Hematopoietic multipotent progenitor cell treated with erythropoietin and hydrocortisone succinate and interleukin-3 and kit ligand, for 17 days (in vitro differentiated cells): ENCODE results near the gene STX8.
A peak's percentile ranks its signal among the peaks of the same experiment; 100 is the strongest.
"Not testable (repeated sequence)": the region's sequence is repeated elsewhere in the genome, so short reads cannot be mapped to it uniquely, and the experiment has no call there.

Experiments used
- DNase-seq: peaks from one replicate; pipeline ENCODE4 v3.0.0-alpha.2; 2015; ENCODE audit warnings: low spot score

Gene STX8

DNA sequence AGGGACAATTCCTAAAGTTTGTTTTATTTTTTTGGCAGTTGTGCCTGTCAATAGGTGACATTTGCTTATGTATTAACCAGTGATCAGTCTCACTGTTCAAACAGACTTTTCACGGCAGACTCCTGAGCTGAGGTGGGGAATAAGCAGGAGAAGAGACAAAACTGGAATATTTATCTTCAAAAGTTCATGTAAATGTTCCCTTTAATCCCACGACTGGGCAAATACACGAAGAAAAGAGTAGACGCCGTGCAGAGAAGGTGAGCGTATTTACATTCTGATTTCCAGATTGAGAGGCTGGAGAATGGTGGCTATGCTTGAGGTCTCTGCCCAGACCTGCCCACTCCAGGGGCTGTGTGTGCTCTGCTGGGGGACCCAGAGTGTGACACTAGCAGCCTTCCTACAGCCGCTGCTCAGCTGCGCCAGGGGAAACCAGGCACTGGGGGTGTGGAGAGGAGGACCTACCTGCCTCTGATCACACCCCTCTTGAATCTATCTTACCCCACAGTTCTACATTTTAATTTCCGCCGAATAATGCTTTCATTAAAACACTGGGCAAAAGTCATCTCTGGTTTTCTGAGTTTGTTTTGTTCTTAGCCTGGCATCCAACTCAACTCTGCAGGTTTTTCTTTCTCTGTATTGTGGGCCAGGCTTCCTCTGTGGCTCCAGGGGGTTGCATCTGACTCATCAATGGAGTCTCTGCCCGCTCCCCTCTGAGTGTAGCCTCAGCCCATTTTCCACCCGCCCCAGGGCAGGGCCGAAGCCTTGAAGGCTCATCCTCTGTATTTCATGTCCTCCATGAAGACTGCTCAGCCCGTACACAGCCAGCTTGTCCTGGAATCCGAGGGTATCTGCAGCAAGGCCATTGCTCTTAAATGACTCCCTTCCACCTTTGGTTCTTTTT is 317.3 kb downstream of the STX8 start:
- DNase-seq, result no peak

DNA sequence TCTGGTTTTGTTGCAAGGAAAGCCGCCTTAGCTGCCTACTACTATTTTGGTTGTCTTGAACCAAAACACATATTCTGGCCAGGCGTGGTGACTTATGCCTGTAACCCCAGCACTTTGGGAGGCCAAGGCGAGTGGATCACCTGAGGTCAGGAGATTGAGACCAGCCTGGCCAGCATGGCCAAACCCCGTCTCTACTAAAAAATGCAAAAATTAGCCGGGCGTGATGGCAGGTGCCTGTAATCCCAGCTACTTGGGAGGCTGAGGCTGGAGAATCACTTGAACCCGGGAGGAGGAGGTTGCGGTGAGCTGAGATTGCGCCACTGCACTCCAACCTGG is 318.0 kb downstream of the STX8 start:
- DNase-seq, result not testable (repeated sequence)

DNA sequence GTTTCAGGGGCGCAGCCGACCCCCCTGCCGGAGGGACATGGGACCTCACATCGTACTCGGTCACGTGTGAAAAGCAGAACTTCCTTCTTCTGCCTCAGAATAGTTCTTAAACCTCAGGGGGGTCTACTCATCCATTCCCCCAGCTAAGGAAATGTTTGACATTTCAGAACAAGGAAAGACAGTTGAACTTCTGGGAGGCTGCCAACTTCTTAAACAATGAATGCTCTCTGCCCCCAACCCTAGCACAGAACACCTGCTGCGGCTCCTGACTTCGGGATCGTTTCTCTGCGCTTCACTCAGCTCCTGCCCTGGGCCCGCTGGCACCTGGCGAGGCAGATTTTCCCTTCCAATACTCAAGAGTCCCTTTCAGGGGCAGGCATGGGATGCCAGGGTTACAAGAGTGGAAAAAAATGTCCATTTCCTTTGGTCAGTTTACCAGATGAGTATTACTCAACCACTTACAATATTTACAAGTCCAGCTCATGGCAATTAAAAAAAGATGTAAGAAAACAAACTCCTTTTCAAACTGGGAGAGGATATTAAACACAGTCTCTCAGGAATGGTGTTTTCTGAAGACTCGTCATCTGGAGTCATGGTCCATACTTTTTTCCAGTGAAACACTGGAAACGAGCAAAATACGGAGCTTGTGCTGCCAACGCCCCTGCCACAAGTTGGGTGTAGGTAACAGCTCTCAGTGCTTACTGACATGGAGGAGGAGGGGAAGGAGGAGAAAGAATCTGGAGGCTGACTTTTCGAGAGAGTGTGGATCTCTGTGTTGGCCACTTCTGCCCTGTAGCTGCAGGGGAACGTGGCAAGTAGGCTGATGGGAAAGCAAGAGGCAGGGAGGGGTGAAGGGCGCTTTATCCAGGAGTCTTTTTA is 318.6 kb downstream of the STX8 start:
- DNase-seq, result no peak

- DNase-seq, result no peak
Measured at GRCh38 chr17:9256361-9256750, 319.3 kb downstream of the STX8 start.

DNA sequence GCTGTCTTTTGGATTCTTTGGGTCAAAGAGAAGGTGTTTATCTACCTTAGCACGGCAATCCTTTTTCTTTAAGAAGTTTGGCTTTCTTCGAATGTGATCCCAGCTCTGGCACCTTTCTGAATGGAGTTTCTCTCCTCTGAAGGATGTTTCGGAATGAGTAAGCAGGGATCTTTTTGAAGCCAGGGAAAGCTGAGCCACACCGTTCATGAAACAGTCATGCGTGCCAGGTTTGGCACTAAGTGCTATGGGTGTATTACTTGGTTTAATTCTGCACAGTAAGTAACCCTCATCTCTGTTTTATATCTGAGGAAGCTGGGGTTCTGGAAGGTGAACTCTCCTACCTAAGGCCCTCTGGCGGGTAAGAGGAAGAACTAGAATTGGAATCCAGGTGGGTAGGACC is 319.8 kb downstream of the STX8 start:
- no peak for DNase-seq

DNA sequence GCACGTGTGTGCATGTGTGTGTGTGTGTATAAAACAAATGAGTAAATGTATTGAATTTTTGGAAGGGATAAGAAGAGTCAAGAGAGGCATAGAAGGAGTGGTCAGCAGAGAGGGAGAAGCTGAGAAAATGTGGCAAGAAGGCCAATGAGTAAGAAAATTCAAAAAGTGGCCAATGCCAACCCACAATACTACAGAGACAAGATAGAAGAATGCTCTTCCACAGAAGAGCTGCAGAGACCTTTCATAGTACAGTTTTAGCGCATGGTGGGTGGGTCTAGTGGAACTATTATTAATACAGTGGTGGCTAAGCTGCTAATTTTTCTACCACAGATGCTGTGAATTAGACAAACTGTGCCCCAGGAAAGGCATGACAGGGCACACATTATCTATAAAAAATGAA is 320.8 kb downstream of the STX8 start:
- no peak for DNase-seq

- DNase-seq, result no peak
Measured at GRCh38 chr17:9253308-9253707, 322.3 kb downstream of the STX8 start.

DNA sequence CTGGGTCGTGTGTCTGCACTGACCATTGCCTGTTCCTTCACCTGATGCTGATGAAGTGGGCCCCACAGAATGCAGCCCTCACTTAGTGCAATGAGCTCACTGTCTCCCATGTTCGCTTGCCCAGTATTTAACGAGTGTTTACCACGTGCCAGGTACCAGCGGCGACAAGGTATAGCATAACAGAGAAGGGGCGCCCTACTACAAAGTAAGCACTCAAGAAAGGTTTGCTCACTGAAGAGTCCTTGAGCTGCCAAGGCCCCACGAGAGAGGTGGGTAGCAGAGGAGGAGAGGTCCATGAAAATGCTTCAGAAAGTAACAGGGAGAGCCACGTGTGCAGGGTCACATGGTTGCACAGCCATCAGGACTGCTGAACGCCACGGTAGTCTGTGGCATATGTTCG is 324.3 kb downstream of the STX8 start:
- no peak for DNase-seq

GRCh38 chr17:9249245-9249953 is 326.2 kb downstream of the STX8 start:
- no peak for DNase-seq

- DNase-seq, result no peak
Measured at GRCh38 chr17:9247401-9247938, 328.1 kb downstream of the STX8 start.

DNA sequence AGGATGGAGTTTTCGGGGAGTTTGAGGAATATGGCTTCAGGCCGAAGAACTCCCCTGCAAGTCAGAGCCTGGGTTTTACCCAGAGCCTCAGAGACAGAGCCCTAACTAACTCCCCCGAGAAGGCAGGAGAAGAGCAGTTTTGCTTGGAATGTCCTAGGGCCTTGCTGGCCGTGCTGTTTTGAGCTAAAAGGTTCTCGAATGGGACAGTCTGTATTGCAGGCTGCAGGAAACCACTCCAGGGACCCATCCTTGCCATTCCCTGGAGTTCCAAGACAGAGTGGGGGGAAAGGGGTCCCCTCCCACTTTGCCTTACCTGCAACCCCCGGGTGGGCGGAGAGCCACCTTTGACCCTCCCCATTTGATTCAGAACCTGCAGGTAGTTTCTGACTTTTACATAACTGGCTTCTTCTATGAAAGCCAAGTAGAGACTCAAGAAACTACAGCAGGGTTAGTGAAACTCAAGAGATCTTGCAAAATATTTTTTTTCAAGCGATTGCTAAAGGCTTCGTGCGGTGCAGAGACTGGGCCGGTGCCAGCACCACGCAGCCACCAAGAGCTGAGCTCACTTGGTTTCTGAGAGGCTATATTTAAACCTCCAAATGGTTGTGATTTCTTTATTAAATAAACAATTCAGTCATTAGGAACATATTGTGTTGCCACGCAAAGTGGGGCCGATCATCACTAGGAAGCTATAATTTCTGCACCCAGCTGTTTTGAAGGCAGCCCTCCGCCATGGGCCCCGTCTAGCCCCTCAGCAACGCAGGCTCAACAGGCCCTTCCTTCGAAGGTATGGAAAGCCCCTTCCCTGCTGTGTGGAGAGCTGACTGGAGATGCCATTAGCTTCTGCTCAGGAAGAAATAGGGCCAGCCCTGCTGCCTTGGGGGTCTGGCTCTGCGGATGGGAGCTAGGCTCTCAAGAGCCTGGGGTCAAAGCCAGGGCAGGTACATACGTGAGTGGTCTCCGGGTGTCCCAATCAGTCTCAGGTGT is 331.3 kb downstream of the STX8 start:
- DNase-seq, result no peak

DNA sequence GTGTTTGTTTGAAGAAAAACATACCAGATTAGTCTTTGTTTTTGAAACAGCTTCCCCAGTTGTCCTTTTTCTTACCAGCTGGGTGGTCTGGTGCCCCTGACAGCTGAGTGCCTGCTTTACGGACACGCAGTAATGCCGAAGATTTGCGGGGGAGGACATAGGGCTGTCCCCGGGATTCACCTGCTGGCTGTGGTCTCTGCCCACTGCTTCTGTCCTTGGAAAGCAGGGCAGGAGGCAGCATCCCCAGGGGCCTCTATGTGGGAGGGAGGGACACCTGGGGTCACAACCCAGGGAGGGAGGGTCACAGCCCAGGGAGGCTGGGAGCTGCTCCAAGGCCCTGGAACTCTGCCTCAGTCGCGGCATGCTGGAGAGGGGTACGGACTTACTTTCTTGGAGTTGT is 332.6 kb downstream of the STX8 start:
- DNase-seq, result no peak

- DNase-seq, result no peak
Measured at GRCh38 chr17:9242497-9242881, 333.1 kb downstream of the STX8 start.

DNA sequence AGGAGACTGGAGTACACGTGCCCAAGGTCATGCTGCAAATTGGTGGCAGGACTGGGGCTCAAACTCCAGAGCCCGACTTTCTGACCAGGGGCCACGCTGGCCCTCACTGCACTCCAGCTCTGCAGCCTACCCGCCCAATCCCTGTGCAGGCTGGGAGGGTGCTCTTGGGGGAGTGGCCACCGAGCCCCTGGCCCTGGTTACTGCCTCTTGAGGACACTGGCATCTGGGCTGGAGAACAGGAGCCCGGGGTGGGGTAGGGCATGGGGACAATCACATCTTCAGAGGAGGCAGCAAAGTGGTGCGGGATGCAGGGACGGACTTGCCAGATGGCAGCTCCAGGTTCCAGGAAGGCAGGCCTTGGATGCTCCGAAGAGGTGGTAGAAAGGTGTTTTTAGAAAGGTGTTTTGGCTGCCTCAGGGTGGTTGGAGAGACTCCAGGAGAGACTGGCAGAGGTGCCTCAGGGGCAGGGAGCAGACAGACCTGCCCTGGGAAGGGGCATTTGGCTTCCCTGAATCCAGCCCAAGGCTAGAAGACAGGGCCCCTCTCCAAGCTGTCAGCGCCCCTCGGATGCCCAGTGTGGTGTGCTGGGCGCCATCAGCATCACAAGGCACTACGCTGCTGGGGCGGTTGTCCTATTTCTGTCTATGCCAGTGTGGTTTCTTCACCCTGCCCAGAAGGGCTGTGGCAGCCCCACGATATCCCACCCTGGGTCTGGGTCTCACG is 333.7 kb downstream of the STX8 start:
- DNase-seq, result no peak

DNA sequence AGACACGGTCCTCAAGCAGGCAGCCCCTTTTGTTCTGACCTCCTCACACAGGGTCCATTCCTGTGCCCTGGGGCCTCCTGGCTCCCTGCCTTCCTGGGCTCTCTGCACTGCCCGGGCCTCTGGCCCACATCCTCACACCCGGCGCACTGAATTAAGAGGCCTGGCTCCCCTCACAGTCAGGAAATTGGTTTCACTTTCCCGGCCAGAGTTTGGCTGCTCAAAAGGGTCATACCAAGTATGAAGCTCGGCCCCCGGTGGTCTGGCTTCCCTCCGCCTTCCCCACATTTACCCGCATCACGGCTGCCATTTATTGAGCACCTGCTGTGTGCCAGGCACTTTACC is 334.3 kb downstream of the STX8 start:
- no peak for DNase-seq

DNA sequence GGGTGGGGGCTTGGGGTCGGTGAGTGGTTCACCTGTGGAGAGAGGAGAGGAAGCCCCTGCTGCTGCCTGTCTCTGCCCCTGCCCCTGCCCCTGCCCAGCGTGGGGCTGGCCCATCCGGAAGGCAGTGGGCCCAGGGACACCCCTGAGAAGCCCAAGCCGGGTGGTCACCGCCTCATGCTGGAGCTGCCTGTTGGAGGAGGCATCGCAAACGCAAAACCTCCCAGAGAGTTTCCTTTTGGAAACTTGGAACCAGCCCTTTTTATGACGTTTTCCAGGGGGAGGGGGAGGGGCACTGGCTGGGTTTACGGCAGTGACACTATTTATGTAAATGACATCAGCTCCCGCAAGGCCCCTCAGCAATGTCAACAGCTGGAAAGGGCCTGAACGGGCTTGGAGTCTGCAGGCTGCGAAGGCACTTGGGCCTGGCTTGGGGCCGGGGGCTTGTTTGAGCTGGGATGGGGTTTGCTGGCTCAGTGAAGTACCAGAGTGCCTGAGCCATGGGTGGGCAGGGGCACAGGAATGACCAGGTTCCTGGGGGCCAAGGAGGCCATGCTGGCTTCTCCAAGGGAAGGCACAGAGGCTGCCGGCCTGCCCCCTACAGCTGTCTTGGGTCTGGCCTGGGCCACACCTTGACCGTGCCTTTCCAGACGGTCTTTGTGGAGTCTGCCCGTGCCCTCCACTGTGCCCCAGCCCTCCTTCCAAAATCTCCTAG is 334.8 kb downstream of the STX8 start:
- DNase-seq, result no peak

- DNase-seq, result peak; percentile 60
Measured at GRCh38 chr17:9239793-9240658, 335.6 kb downstream of the STX8 start.

DNA sequence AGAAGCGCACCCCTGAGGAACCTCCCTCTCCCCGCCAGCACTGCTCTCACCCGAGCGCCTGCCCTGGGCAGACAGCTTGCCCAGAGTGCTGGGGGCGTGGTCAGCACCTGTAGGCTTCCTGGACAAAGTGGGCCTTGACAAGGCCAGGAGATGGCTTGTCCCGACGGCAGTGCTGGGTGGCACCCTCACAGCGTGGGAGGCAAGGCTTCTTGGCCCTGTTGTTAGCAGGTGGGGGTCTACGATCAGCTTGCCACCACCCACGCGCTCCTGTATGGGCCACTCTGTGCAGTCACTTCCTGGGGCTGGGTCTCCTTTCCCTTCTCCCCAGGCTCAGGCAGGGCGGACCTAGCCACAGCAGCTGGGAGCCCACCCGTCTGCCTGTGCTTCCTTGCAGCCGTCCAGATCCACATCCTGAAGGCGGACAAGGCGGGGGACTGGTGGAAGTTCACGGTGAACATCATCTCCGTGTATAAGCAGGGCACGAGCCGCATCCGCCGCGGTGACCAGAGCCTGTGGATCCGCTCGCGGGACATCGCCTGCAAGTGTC is 336.3 kb downstream of the STX8 start:
- DNase-seq, result no peak
